Right lobe of liver (tissue), 4 donors: ENCODE measurements around the gene CARD6.

Experiments
- POLR2A ChIP-seq: fragments of 450-650 bp; IDR thresholded peaks from one replicate; pipeline ENCODE4 v1.6.1; 2017; ENCODE audit warnings: antibody characterized with exemption, mild to moderate bottlenecking
- TF ChIP-seq, protein P1 (sequence below), 4 donors: fragments of 200-600 bp in 3 of 4; fragments of 450-650 bp in 1 of 4; IDR thresholded peaks; one replicate each; pipeline versions ENCODE4 v1.5.1 to v1.8.0; 2016 to 2022; ENCODE audit warnings: antibody characterized with exemption in 4 of 4, mild to moderate bottlenecking in 2 of 4
- donor health status: DM: no; HTN: no; CAD: no.
- donor health status: DM: no; HTN: no; CAD: no.
- donor health status: DM: no; HTN: yes; CAD: no.

DNA sequence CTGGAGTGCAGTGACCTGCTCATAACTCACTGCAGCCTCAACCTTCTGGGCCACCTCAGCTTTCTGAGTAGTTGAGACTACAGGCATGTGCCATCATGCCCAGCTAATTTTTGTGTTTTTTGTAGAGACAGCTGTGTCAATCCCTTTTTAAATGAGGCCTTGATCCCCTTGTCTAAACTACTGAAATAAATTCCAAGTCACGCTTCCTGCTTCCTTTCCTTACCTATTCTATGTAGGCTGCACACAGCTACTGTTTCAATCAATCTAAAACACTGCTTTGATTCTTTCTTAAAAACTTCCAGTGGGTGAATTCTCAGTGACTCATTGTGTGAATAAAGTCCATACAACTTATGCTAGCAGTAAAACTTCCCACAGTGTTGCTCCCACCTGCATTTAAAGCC lies 65.2 kb downstream of the CARD6 start:
- TF ChIP-seq POLR2A = no peak
- TF ChIP-seq, protein P1, sequence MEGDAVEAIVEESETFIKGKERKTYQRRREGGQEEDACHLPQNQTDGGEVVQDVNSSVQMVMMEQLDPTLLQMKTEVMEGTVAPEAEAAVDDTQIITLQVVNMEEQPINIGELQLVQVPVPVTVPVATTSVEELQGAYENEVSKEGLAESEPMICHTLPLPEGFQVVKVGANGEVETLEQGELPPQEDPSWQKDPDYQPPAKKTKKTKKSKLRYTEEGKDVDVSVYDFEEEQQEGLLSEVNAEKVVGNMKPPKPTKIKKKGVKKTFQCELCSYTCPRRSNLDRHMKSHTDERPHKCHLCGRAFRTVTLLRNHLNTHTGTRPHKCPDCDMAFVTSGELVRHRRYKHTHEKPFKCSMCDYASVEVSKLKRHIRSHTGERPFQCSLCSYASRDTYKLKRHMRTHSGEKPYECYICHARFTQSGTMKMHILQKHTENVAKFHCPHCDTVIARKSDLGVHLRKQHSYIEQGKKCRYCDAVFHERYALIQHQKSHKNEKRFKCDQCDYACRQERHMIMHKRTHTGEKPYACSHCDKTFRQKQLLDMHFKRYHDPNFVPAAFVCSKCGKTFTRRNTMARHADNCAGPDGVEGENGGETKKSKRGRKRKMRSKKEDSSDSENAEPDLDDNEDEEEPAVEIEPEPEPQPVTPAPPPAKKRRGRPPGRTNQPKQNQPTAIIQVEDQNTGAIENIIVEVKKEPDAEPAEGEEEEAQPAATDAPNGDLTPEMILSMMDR (IDR thresholded peaks at IDR 0.05) = no peak
